Measurements from ENCODE around the gene SULT4A1.
"Not testable (repeated sequence)": the region's sequence is repeated elsewhere in the genome, so short reads cannot be mapped to it uniquely, and the experiment has no call there.

Gene SULT4A1

DNA sequence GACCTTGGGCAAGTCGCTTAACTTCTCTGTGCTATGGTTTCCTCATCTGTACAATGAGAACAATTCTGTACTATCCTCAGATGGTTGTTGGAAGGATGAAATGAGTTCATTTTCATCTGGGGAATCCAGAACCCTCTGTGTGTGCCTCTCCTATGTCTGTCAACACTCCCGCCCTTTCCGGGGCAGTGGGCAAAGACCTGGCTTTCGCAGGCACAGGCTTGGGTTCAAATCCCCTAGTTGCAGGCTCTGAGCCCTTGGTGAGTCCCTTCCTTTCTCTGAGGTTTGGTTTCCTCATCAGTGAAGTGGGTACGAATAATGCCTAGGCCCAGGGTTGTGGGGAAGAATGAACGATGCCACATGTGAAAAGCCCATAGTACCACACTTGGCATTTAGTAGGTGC, 23.5 kb upstream of the SULT4A1 start:
- DNase-seq, result no peak

- DNase-seq, result no peak
Observed at GRCh38 chr22:43885319-43885671, 23.0 kb upstream of the SULT4A1 start.

DNA sequence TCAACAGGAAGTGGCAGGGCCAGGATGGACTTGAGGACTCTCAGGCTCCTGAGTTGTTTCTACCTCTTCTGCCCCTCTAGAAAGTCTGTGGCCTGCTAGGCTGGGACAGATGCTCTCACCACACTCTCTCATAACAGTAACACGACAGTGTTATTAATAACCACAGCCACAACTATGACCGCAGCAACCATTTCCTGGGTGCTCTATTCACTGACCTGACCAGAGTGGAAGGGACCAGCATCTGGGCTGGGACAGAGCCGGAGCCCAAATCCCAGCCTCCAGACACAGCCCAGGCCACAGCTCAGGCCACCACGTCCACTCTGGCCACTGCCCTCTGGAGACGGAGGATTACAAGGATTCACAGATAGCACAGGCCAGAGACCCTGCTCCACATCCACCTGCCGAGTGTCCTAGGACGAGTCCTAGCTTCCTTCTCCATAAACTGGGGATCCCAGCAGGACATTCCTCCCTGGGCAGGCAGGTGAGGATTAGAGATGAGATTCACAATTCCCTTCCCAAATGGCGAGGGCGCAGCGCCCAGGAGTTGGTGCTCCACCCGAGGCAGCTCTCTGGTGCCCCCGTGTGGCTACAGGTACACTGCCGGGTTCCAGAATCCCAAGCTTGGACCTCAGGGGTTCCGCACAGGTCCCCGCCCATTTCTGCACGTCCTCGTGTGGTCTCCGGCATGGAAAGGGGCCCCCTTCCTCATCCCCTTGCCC, 22.4 kb upstream of the SULT4A1 start:
- peak; percentile 19 to 24 for DNase-seq

- DNase-seq, result no peak
Observed at GRCh38 chr22:43883719-43884415, 21.6 kb upstream of the SULT4A1 start.

GRCh38 chr22:43883012-43883661, 20.8 kb upstream of the SULT4A1 start:
- DNase-seq, result peak; percentile 17 to 18

DNA sequence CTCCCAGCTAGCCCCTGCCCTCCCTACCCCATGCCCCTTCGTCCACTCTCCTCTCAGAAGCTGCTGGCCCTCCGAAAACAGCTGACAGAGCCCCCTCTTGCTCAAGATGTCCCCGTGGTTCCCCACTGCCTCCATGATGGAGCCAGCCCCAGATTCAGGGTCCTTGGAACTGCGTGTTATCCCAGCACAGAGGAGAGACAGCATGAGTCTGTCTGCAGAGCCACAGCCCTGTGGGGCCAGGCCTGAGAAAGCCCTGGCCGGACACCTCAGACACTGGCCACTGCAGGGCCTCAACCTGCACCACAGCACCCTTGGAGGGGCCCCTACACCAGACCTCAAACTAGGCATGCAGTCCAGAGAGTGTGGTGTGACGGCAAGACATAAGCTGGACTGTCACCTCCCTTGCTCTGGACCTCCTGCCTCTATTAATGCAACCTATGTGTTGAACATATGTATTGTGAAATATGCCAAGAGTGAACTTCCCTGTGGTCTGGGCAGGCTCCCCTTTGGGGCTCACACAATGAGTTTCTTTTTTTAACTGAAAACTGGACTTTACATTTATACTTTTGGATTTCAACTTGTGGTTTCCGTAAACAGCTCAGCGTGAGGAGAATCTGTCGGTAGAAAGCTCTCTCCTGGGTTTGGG, 19.9 kb upstream of the SULT4A1 start:
- no peak for DNase-seq

DNA sequence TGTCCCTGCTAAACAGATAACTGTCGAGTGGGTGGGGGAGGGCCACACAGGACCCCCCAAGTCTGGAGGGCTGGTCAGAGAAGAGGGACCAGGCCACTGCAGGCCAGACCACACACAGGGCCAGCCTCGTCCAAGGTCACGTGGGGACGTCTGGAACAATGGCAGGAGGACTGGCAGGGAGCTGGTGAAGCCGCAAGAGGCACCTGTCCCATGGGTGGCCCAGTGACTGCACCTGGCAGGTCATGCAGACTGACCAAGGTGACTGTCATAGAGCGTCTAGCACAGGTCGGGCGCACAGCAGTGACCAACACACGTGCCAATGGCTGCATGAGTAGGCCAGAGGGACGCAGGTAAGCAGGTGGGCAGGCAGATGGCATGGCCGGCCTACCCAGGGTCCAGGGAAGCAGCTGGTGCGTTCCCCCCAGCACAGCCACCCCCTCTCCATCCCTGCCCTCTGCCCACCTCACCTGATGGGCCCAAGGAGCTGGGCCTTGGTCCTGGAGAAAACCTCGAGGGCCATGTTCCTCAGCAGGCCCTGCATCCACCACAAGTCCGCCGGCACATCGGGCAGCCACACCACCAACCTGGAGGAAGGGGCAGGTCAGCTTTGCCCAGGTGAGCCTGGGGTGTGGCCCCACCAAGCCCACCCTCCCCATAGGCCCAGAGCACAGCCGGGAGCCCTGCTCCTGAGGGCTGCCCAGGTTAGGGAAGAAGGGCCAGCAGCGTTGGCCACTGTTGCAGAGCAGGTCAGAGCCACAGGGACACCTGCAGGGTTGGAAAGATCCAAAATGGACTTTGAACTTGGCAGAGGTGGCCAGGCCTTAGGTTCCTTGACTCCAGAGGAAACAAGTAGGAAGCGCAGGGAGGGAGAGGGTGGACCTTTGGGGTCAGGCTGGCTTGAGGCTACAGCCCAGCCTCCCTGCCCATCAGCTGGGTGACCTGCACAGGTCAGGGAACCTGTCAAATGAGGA, 19.1 kb upstream of the SULT4A1 start:
- no peak for DNase-seq

- DNase-seq, result no peak
Observed at GRCh38 chr22:43880541-43880991, 18.3 kb upstream of the SULT4A1 start.

DNA sequence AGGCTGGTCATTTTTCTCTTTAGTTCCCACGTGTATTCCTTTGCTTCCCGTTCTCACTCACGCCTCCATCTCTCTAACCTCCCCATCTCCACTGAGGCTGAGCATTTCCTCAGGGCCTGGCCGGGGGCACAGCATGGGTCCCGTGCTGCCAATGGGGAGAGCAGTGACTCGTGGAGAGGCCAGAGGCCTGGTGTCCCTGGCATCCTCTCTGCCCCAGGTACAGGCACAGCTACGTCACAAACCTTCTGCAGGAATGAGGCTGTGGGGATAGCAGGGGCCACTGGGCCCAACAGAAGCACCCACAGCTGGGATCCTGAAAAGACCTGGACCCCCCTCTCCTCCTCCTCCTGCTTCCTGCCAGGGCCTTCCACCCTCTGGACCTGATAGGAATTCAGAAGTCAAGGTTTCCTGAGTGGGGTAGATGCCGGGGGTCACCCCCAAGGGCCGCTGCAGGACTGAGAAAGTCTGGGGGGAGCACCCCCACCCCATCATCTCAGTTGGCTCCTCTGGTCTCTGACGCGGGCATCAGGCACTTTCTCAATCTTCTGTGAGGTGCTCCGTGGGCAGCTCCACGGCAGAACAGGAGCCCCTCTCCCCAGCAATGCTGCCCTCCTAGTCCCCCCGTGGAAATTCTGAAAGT, 17.7 kb upstream of the SULT4A1 start:
- DNase-seq, result no peak

DNA sequence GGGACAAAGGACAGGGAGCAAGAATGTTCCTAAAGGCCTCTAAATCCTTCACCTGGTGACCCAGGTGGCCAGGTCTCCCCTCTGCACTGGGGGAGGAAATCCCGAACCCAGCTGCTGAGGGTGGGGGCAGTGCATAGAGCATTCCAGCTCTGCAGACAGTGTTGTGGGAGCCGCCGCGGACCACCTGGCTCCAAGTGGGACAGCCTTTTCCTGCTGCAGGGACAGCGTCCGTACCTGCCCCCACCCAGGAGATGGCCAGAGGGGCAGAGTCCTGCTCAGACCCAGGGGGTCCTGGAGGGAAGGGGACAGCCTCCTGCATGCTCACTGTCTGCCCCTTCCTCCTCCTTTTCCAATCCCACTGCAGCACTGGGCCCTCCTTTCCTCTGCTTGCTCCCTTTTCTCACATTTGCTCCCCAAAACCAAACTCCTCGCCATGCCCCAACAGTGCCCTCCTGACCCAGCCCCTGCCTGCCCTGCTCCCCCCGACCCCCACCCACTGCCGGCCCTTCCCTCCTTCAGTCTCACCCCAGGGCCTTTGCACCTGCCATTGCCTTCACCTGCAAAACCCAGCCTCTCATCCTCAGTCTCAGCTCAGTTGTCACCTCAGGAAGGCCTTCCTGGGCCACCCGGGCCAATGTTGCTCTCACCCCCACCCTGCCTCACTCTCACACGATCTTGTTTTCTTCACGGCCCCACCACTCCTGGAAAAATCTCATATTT, 16.7 kb upstream of the SULT4A1 start:
- no peak for DNase-seq

- no peak for DNase-seq
Observed at GRCh38 chr22:43878079-43878795, 15.9 kb upstream of the SULT4A1 start.

- DNase-seq, result no peak
Observed at GRCh38 chr22:43876866-43877509, 14.7 kb upstream of the SULT4A1 start.

DNA sequence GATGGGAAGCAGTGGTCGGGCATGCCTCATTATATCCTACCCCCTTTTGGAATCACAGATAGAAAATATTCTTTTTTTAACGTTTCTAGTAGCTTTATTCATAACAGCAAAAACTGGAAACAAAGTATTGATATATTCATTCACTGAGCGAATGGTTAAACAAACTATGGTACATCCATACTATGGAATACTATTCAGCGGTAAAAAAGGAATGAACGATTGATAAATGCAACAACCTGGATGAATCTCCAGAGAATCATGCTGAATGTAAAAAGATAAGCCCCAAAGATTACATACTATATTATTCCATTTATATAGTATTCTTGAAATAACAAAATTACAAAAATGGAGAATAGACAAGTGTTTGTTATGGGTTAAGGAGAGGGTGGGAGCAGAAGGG, 7.5 kb upstream of the SULT4A1 start:
- DNase-seq, result no peak

- not testable (repeated sequence) for DNase-seq
Observed at GRCh38 chr22:43869001-43869400, 6.7 kb upstream of the SULT4A1 start.

- no peak for DNase-seq
Observed at GRCh38 chr22:43867839-43868635, 5.7 kb upstream of the SULT4A1 start.

DNA sequence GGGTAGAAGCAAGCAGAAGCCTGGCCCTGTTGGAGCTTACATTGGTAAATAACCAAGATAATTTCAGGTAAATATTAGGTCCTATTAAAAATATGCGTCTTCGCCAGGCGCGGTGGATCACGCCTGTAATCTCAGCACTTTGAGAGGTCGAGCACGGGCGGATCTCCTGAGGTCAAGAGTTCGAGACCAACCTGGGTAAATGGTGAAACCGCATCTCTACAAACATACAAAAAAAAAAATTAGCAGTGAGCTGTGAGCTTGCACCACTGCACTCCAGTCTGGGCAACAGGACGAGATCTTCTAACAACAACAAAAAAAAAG, 529 bp upstream of the SULT4A1 start:
- DNase-seq, result no peak

GRCh38 chr22:43861529-43861928, 784 bp downstream of the SULT4A1 start:
- no peak for DNase-seq

- DNase-seq, result no peak
Observed at GRCh38 chr22:43860831-43861230, 1.5 kb downstream of the SULT4A1 start.

GRCh38 chr22:43860126-43860525, 2.2 kb downstream of the SULT4A1 start:
- DNase-seq, result no peak

Measured in activated CD4-positive, alpha-beta T cell treated with anti-CD3 and anti-CD28 coated beads, Interleukin-2, amount 50 U/mL, for 4 hours (primary cell).